Hippocampal formation (tissue), 2 donors: ENCODE results near the gene ANAPC4.

ENCODE experiments used
- DNase-seq, 2 donors: peaks; one replicate each; lab custom pipeline; 2025; lab: John Stamatoyannopoulos, UW

ANAPC4 gene

DNA sequence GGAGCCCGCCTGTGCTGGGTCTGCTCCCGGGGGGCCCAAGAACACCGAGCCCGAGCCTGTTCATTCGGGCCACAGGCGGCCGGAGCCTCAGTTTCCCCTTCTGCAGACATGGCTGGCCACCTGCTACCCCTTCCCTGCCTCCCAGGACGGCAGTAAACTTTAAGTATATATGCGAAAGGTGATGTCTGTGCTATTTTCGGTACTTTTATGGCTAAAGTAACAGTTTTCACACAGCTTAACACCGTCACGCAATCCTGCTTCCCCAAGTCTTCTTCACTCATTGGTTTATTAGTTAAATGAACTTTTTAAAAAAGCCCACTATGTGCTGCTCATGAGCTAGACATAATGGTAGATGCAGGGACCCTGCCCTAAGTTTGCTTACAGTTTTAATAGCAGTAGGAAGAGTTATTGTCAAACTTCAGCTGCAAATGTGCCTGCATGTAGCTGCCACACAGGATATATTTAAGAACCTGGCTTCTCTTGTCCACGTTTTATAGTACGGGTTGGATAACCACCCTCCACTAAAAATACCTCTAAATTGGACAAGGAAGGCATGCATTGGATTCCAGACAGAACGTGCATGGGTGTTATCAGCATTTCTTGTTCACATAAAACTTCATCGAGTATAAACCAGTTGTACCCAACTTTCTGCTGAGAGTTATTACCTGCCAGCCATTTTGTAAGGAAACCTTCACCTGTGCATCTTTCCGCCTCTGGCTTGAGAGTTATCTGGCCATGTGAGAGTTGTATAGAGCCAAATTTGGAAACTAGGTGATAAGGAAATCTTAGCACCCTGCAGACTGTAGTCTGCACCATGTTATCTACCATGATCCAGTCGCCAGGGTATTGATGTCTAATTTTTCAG lies 741 bp downstream of the ANAPC4 start:
- no peak for DNase-seq

DNA sequence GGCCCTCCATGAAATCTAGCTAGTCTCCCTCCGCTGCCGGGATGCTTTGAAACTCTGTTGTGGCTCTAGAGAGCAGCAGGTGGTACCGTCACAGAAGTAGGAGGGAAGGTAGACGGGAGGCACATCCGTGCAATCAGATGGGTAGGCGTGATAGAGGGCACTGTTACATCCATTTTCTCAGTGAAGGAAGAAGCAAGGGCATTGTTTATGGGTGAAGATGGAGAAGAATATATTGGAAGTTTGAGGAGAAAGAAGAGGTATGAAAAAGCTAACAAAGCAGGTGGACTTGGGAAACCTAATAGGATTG lies 1.3 kb downstream of the ANAPC4 start:
- DNase-seq: no peak

DNA sequence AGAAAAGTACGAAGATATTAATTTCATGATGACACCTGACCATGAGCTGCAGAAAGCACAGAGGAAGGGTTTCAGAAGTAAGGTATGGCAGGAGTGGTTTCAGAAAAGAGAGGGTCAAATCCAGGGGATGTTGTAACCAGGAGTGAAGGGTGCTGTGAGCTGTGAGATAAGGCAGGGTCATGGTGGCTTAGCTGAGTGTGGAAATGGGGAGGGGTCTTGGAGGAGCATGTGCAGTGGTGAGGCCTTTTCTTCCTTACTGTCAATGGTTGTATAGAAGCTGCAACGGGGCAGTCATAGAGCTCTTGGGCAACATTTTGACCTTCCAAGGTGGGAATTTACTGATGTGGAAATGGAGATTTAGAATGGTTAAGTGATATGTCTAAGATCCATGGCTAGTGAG lies 2.5 kb downstream of the ANAPC4 start:
- no peak for DNase-seq

DNA sequence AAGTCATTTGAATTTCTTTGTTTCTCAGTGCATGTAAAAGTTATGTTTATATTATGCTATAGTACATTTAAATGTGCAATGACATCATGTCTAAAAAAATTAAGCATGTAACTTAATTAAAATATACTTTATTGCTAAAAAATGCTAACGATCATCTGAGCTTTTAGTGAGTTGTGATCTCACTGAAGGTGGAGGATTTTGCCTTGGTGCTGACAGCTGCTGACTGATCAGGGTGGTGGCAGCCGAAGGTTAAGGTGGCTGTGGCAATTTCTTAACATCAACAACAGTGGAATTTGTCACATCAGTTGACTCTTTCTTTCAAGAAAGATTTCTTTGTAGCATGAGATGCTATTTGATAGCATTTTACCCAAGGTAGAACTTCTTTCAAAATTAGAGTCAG lies 6.6 kb downstream of the ANAPC4 start:
- no peak for DNase-seq

DNA sequence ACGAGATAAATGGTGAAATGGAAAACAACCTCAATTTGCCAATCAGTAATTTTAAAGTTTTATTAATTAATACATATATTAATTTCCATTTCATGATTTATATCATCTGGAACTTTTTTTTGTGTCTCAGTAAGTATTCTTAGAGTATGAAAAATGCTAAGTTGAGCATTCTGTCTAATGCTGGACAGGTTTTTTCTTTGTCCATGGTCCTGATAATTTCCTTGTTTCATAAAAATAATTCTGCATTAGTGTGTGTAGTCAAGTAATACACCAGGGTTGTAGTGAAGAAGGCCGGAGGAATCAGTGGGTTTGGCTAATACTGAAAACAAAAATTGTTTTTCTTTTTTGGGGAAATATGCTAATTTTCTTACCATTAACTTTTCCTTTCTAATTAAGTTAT lies 9.9 kb downstream of the ANAPC4 start:
- no peak for DNase-seq

DNA sequence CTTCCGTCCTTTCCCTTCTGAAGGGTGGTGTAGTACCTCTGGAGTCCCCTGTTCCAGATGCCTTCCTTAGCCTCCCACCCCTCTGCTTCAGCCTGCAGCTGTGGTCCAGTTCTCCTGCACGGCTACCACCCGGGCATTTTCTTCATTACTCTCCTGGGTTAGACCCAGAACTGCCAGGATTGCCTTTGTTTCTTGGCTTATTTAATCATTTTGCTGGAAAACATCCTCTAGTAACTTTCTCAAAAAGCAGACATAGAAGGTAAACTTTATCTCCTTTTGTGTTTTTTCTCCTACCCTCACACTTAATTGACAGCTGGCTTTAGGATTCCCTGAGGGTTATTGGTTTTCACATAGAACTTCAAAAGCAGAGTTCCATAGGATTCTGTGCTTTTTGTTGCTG lies 20.2 kb downstream of the ANAPC4 start:
- no peak for DNase-seq

DNA sequence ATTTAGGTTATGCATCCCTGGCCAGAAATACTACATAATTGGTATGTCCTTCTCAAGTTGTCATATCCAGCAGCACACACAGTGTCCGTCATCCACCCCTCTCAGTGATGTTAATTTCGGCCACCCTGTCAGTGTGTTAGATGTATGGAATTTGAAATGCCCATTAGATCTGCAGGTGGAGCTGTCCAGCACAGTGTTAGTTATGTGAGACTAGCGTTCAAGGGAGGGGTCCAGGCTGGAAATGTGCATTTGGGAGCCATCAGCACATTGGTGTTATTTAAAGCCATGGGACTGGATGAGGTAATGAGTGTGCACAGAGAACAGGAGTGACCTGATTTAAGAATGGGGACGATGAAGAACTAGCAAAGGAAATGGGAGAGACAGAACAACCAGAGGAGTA lies 22.4 kb downstream of the ANAPC4 start:
- DNase-seq: no peak

DNA sequence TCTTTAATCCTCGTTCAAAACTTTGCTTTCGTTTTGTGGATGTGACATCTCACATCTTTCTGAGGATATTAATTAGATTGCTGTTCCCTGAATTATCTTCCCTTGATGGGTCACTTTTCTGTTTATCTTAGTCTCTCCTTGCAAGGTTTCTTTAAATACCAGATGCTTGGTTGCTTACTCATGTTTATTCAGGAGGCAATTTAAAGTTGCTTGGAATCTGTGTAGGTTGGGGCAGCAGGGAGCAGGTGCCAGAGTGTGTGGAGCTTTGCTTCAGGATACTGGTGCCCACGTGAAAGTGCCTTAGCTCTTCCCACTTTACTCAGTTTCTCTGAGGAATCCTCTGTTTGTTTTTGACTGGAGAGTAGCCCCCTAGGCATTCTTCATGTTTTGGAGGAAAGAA lies 24.0 kb downstream of the ANAPC4 start:
- DNase-seq: no peak

DNA sequence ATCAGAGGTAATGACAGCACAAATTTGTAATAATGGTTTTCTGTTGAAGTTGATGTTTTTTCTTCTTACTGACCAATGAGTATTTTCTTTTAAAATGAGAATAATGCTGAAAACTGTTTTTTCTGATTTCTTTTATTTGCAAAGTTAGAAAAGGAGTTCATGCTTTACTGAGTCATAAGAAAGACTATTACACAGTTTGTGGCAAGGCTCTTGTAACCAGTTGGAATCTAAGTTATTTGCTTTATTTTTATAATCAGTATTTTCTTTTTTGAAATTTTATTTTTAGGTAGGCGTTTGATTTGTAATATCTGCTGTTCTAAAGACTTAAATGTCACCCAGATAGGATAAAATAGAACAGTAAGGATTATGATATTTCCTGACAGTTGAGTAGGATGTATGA lies 25.5 kb downstream of the ANAPC4 start:
- no peak for DNase-seq

DNA sequence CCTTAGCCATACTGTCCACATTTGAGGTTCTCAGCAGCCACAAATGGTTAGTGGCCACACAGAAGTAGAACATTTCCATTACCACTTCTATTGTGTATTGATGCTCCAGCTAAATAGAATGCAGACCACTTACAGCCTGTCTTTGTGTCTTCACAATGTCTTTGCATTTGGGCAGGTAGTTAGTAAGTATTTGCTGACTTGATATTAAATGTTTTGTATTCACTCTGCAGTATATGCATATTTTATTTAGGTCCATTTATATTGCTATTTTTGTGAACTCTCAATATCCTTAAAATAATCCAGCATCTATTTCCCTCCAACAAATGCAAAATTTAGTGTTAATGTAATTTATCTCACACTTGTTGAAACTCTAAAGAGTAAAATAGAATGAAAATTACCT lies 26.6 kb downstream of the ANAPC4 start:
- no peak for DNase-seq

DNA sequence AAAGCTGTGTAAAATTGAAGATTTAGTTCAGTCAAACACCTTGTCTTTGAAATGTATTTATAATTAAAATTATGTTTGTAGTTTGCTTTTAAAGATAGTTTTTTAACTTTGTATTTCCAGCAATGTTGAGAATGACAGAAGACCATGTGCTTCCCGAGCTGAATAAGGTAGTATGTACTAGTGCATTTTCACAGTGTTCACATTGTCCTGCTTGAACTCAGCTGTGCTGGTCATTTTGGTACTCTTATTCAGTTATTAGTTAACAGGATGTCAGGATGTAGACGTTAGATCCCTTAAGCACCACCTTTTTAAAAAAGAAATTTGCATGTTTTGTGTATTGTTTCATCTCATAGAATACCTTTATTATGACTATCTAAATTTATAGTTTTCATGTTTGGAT lies 28.4 kb downstream of the ANAPC4 start:
- no peak for DNase-seq

DNA sequence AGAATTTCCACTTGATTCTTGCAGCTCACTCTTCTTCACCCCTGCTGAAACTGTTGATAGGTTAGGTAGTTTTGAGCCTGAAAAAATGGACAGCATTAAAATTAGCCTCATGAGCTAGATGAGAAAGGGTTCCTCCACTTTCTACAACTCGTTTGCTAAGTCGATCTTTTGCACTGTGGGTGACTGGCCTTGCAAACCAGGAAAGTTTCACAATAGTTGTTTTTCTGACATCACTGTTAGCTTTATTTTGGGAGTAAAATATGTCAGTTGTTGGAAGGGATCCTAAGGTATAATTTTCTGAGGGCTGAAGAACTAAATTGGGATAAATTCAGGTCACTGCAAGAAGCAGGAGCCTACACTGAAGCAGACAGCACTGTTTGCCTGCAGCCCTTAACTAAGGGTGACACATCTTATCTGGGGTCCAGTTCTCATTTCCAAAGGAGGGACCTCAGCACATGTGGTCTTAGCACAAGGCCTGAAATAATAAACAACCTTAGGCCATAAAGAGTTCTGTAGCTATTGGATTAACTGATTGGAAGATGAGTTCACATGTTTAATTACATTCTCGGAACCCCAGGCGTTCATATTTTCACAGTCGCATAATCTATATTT lies 29.1 kb downstream of the ANAPC4 start:
- DNase-seq: no peak

DNA sequence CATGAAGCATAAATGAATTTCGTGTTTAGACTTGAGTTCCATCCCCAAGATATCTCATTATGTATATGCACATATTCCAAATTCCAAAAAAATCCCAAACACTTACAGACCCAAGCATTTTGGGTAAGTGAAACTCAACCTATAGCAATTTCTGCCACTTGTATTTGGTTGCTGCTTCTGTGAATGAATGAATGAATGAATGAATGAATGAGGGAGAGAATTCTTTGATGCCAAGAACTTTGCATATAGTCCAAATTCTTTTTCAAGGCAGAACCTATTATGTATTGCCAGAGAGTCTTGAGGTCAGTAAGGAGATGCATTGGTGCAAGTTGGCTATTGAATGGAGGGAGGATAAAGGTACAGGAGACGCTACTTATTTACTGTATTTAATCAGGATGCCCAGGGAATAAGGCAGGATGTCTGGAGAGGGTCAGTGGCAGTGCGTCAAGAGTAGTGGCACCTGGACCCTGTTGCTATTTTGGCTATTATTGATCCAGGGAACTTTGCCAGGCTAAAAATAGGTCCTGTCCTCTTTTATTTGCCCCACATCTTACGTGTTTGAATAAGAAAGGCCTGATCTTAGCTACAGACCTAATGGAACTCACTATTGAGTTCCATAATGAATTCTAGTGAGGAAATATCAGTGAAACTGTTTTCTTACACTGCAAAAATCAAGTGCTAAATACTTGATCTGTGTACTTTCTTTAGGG lies 33.9 kb downstream of the ANAPC4 start:
- no peak for DNase-seq

DNA sequence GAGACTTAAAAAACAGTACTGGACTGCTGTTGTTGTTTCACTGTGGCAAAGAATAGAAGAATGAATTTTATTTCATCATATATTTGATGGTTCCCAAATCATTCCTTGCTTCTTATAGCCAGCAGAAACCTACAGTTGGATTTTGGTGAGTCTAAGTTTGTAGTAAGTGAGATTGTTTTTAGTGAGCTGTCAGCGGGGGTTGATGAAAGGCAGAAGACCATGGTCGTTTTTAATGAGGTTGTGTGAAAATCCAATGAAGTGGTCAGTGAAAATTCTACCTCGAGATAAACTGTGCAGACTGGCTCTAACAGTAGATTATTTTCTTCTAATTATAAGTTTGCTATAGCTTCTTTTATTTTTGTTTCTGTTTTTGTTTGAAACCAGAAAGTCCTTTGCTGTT lies 36.2 kb downstream of the ANAPC4 start:
- no peak for DNase-seq

DNA sequence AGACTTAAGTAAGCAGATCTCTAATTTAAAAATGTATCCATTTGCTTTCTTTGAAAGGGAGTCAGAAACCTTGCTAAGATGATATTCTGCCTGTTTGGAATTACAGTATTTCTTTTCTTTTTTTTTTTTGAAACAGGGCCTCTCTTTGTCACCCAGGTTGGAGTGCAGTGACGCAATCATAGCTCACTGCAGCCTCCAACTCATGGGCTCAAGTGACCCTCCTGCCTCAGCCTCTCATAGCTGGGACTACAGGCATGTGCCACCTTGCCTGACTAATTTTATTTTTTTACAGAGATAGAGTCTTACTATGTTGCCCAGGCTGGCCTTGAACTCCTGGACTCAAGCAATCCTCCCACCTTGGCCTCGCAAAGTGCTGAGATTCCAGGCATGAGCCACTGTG lies 40.0 kb downstream of the ANAPC4 start:
- no peak for DNase-seq

DNA sequence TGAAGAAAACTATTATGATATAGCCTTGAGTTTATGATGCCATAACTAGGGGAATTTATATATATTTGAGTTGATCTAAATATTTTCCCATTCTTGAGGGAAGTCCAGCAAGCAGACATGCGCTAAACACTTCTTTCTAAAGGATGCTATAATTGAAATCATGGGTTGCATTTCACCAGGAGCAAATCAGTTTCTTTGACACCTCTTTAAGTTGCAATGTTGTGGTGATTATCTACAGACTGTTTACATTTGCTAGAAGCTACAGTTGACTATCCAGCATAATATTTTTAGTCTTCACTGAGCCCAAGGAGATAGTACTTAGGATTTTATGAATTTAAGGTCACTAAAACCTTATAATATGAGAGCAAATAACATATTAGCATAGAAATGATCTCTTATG lies 43.9 kb downstream of the ANAPC4 start:
- DNase-seq: no peak

DNA sequence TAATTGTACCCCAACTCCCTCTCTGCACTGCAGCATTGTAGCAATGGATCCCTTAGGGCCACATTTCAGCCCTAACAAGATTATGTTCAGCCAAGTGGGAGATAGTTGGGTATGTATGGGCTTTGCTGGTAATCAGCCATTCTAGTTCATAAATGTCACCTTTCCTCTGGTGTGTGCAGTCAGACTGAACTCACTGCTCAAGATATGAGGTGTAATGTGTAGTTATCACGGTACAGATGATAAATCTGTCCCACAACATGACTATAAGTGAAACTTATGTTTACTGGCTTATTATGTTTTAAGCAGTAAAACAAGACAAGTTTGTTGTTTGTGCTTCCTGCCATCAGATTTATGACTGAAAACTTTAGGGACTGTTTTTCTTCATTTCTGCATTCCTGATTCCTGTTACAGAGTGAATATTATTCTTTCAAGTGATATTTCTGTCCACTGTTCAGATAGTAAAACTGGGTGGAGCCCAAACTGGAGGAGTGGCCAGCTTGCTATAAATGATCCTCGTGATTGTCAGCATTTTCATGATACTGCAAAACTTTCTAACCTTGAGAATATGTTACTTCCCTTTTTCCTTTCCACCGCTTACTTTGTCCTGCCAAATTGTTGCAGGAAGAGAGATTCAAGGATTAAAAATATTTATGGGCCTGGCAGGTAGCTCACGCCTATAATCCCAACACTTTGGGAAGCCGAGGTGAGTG lies 44.9 kb downstream of the ANAPC4 start:
- no peak for DNase-seq

DNA sequence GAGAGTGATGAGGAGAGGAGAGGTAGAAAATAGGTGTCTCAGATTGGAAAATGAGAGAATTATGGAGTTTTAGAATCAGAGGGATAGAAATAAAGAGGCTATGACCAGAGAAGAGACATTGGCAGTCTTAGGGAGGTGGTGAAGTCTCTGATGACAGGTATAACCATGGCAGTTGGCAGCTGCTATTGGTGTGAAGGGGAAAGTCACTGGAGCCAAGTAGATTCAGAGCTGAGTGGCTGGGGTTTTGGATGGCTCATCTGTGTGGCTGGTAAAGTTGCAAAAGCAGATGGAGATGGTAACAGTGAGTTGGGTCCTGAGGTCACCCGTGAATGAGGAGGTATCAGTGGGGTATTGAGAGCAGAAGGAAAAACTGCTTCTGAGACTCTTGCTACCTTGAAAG lies 46.5 kb downstream of the ANAPC4 start:
- DNase-seq: no peak

DNA sequence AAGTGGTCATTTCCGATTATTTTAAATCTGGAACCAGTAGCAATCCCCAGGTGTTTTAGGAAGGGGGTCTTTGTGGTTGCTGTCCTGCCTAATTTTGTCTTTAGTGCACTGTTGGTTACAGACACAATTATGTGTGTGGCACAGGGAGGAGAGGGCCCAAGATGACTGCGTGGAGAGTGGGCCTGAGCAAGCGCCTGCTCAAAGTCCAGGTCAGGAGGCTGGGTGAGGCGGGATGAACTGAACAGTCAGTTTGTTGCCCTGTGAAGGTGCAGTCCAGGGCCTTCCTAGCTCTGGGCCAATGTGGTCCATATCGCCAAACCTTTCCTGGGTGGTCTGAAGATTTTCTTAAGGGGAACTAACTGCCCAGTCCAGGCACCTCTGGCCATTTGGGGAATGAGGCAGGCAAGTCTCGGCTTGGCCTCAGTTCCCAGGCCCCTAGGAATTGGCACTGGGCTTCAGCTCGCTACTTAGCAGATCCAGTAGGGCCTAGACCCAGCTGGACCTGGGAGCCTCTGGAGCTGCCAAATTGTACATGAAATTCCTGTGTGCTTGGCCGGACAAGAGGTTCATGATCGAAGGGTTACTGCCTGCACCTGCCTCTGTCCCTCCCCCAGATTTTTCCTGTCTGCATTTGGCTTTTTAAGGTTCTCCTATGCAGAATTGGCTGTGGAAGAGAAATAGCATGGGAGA lies 47.6 kb downstream of the ANAPC4 start:
- no peak for DNase-seq

DNA sequence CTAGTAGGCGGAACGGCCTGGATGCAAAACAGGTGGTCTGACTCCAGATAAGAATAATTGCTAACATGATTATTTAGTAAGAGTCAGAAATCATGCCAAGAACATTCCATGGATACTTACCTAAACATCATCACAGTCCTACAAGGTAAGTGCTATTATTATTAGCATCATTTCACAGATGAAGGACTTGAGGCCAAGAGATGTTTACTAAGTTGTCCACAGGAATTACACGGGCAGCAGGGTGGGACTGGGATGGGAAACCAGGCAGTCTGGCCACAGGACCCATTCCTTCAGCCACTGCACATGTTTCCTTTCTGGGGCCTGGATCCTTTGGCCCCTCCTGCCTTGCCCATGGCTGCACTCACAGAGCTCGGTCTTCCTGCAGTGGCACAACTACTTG lies 48.3 kb downstream of the ANAPC4 start:
- no peak for DNase-seq

DNA sequence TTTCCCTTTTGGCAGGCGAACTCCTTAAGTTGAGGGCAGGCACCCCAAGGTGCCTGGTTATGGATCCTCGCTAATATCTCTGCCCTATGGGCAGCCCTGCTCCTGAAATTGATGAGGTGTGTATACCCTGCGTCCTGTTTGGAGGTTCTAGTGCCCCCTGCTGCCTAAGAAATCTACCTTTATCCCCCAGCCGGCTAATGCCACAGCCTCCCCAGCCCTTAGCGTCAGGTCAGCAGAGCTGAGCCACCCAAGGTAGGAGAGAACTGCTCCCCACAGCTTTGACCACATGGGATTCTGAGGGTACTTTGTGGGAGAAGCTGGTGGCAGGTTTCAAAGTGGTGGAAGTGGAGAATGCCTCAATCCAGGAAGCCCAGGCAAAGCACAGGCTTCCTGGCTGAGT lies 50.8 kb downstream of the ANAPC4 start:
- no peak for DNase-seq

DNA sequence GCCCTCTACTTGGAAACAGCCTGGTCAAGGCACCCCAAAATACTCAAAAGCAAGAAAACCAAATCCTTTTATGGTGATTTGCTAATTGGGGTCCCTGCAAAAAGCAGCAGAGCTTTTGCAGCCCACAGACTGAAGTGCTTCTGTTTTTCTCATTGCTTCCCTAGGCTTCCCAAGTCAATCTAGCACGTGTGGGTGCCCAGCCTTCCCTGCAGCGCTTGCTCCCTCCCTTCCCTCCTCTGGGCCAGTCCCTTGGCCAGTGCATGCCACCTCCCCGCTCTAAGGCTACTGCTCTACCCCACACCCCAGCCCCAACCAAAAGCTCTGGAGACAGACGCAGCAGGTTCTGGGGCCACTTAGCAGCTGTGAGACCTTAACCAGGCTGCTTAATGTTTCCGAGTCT lies 53.6 kb downstream of the ANAPC4 start:
- DNase-seq: no peak
